HL-60 (cell line): ENCODE results near the gene QRFP.

ENCODE experiments used
- POLR2AphosphoS5 ChIP-seq: IDR thresholded peaks from 2 replicates; pipeline ENCODE4 v1.6.1; 2012; ENCODE audit warnings: low read depth
- TF ChIP-seq, protein P1 (sequence below): IDR thresholded peaks from one replicate; pipeline ENCODE4 v1.5.1; 2011; ENCODE audit warnings: low read length, control low read depth, inconsistent platforms; ENCODE audit not compliant: insufficient read depth

DNA sequence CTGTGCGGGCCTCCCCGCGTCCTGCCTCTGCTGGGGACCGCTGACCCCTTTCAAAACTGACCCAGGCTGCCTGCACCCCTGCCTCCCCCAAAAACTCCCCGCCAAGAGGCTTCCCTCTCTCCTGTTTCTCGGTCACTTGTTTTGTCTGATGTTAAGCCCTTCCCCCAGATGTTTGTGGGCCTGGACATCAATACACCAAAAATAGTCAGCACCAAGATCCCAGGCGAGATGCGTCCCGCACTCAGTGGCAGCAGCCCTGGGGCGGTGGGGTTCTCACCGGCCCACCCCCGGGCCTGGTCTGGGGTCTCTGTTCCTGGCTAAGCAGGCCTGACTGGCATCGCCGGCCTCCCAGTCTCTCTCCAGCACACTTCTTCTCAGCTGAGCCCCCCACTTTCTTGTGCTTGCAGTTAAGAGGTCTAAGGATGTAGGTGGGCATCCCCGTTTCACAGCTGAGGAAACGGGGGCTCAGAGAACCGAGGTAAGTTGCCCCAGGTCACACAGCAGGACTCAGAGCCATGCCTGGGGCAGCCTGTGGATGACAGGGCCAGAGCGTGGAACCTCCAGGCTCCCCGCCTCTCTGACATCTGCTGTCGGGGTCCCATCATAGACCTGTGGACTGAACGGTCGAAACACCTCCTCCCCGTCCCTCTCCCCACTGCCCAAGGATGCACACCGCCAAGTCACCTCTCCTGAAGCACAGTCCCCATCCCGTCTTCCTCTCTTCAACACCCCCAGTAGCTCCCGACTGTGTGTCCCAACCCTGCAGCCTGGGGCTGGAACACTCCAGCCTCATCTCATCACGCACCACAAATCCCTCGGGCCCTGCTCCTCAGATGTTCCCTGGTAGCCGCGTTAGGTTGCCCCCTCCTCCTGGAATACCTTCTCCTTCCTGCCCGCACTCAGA, 25.6 kb upstream of the QRFP start:
- TF ChIP-seq POLR2AphosphoS5, result no peak
- TF ChIP-seq, protein P1, sequence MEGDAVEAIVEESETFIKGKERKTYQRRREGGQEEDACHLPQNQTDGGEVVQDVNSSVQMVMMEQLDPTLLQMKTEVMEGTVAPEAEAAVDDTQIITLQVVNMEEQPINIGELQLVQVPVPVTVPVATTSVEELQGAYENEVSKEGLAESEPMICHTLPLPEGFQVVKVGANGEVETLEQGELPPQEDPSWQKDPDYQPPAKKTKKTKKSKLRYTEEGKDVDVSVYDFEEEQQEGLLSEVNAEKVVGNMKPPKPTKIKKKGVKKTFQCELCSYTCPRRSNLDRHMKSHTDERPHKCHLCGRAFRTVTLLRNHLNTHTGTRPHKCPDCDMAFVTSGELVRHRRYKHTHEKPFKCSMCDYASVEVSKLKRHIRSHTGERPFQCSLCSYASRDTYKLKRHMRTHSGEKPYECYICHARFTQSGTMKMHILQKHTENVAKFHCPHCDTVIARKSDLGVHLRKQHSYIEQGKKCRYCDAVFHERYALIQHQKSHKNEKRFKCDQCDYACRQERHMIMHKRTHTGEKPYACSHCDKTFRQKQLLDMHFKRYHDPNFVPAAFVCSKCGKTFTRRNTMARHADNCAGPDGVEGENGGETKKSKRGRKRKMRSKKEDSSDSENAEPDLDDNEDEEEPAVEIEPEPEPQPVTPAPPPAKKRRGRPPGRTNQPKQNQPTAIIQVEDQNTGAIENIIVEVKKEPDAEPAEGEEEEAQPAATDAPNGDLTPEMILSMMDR, result no peak
